GM13976 (cell line): ENCODE measurements around the gene KRT38.

Experiments
- DNase-seq: peaks from one replicate; pipeline ENCODE4 v3.0.0; 2012; ENCODE audit warnings: low spot score
- in situ Hi-C: fragments of 300-500 bp; cut with MboI; formaldehyde crosslinking; loops from one replicate; pipeline ENCODE4 v1.12.0; 2022; ENCODE audit warnings: low sequenced_read_pairs, mixed read lengths, inconsistent platforms; ENCODE audit not compliant: unreplicated experiment
- TF ChIP-seq, protein P1 (sequence below): IDR thresholded peaks from 2 replicates; pipeline ENCODE4 v1.5.1; 2012; ENCODE audit warnings: borderline replicate concordance, mild to moderate bottlenecking; ENCODE audit not compliant: insufficient read depth; ENCODE audit errors: extremely low read depth, missing control alignments, control extremely low read depth

Gene KRT38

DNA sequence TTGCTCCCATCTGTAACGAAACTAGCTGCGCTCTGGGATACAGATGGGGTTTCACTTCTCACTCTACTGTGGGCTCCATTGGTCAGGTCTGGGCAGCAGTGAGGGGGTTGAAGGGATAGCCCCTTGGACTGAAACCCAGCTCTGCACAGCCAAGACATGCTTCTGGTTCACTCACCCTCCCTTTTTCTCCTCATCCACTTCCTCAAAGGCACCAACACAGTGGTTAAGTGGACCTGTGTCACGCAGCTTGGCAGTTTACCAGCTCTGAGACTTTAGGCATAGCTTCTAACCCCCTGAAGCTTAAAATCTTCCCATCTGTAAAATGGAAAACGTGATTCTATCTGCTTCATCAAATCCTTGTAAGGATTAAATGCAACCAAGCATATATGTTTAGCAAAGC, 11.5 kb upstream of the KRT38 start:
- TF ChIP-seq, protein P1, sequence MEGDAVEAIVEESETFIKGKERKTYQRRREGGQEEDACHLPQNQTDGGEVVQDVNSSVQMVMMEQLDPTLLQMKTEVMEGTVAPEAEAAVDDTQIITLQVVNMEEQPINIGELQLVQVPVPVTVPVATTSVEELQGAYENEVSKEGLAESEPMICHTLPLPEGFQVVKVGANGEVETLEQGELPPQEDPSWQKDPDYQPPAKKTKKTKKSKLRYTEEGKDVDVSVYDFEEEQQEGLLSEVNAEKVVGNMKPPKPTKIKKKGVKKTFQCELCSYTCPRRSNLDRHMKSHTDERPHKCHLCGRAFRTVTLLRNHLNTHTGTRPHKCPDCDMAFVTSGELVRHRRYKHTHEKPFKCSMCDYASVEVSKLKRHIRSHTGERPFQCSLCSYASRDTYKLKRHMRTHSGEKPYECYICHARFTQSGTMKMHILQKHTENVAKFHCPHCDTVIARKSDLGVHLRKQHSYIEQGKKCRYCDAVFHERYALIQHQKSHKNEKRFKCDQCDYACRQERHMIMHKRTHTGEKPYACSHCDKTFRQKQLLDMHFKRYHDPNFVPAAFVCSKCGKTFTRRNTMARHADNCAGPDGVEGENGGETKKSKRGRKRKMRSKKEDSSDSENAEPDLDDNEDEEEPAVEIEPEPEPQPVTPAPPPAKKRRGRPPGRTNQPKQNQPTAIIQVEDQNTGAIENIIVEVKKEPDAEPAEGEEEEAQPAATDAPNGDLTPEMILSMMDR = no peak
- no peak for DNase-seq
- in situ Hi-C loops = no loop called here

GRCh38 chr17:41451154-41451728, 10.5 kb upstream of the KRT38 start:
- TF ChIP-seq, protein P1 = no peak
- in situ Hi-C loops = no loop called here
- no peak for DNase-seq

DNA sequence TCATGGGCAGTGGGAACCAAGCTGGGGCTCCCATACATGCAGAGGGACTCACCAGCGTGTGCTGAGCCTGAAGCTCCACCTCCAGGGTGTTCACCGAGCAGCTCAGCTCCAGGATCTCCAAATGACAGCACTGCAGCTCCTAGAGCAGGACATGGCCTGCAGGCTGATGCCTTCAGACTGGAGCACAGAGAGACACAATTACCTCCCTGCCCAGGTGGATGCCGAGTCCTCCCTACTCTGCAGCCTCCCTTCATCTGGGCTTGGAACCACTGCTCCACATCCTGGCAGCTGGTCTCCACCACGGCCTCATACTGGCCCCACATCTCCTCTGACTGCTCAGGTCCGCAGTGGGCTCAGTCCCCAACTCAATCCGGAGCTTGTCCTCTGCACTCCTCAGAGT, 8.2 kb upstream of the KRT38 start:
- in situ Hi-C loops = no loop called here
- no peak for DNase-seq
- TF ChIP-seq, protein P1 = no peak

DNA sequence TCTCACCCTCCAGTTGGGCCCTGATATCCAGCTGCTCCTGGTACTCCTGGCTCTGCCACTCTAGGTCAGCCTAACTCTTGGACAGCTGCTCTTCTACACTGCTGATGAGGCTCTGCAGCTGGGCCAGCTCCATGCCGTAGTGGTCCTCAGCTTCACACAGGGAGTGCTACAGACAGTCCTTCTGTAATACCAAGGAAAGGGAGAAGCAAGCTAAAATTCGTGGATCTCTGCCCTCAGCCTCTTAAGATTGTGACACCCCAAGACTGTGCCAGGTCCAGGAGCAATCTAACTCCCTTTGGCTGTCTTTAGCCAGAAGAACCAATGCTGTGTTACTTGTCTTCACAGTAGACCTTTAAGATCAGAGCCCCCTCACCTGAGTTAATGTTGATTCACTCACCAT, 7.7 kb upstream of the KRT38 start:
- DNase-seq = no peak
- TF ChIP-seq, protein P1 = no peak
- in situ Hi-C loops = no loop called here

DNA sequence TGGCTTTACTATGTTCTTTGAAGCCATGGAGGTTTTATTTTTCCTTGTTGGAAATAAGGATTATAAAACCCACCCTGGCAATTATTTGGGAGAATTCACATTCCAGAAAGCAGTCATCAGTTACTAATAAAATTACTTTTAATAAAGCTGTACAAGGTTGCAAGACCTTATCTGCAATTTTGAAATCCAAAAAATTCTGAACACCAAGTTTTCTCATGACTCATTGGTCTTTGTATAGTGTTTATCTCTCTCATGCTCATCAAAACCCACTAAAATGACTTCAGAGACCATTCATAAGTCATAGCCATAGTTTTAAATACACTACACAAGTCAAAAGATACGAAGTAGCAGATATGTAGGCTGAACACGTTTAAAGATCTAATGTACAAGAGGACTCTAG, 6.0 kb upstream of the KRT38 start:
- TF ChIP-seq, protein P1 = no peak

DNA sequence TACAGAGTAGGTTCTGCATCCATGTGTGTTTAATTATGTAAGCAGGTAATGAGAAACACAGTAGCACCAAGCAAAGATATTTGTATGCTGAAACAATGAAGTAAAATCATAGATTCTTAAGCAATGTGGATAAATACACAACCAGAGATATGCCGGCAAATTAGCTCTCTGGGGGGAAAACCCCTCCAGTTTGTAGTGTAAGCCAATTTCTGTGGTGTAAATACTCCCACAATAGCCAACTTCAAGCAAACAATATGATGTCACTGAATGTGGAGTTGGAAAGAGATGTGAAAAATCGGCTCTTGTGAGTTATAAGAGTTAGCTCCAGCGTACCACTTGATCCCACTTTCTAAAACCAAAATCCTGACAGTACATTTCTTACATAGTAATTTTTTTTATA, 3.9 kb upstream of the KRT38 start:
- in situ Hi-C loops = no loop called here
- TF ChIP-seq, protein P1 = no peak

More for the DNA sequence above, 6.0 kb upstream of the KRT38 start:
- in situ Hi-C loops = no loop called here
- no peak for DNase-seq

DNA sequence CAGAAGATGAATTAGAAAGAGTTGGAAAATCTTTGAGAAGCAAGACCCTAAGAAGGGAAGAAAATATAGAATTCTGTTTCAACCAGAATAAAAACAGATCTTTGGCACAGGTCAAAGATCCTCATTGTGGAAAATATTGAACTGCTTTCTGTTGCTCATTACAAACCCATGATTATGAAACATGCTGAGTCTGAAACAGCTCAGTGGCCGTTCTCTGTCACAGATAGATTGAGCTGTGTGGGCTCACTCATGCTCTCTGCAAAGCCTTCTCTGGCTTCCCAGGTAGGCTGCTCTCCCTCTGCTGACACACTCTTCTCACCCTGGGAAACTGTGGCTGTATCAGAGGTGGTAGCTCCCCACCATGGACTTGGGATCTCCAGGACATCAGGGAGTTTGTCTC, 3.4 kb upstream of the KRT38 start:
- no peak for DNase-seq
- in situ Hi-C loops = no loop called here
- TF ChIP-seq, protein P1 = no peak

More for the DNA sequence above, 3.9 kb upstream of the KRT38 start:
- no peak for DNase-seq
